A673 (cell line): ENCODE data around the gene IPO13.

Source experiments
- CTCF ChIP-seq: fragments of 300-800, 200-600 bp; sonication (generic); conservative IDR thresholded peaks from 2 replicates; pipeline ENCODE4 v1.5.1; 2017; ENCODE audit warnings: low read depth, mild to moderate bottlenecking, antibody characterized with exemption, low read length, moderate library complexity, mixed read lengths
- EZH2 ChIP-seq: fragments of 200-600 bp; sonication (generic); IDR thresholded peaks from 2 replicates; pipeline ENCODE4 v1.6.1; 2017; ENCODE audit warnings: borderline replicate concordance, low read depth, mild to moderate bottlenecking, mixed read lengths, antibody characterized with exemption, low read length; ENCODE audit not compliant: poor library complexity, severe bottlenecking

GRCh38 chr1:43976890-43977289 is 30.1 kb downstream of the IPO13 start:
- TF ChIP-seq CTCF (no peak), EZH2 (no peak)
